NT2/D1 (cell line): ENCODE results near the gene ARRB1.

Experiments
- SUZ12 ChIP-seq: IDR thresholded peaks from 2 replicates; pipeline ENCODE4 v1.6.1; 2011; ENCODE audit not compliant: insufficient read length, insufficient read depth; ENCODE audit errors: extremely low read depth
- YY1 ChIP-seq: IDR thresholded peaks from 2 replicates; pipeline ENCODE4 v1.6.1; 2011; ENCODE audit not compliant: insufficient read length, insufficient read depth

GRCh38 chr11:75346296-75346695 lies 5.2 kb downstream of the ARRB1 start:
- TF ChIP-seq YY1 (no peak), SUZ12 (no peak)
